ENCODE data around the gene LMBRD2. TPM values are rescaled to one million over a fixed set of nuclear protein-coding genes. Genes with fewer than 3 reads are reported as not detected.

The LMBRD2 gene
- polyA plus RNA-seq, 1 of the 3 experiments (the other 2 are of a cell fraction): 1.6 TPM

GRCh38 chr5:36058776-36059175 is 92.9 kb downstream of the LMBRD2 start (continued):
- TF ChIP-seq RAD21 (IDR thresholded peaks at IDR 0.05; ENCODE audit: low read length) (no peak), FOXM1 (IDR thresholded peaks at IDR 0.05; ENCODE audit: low read depth) (no peak), TEAD4 (IDR thresholded peaks at IDR 0.05; ENCODE audit: borderline replicate concordance, insufficient read depth) (no peak)

- Histone ChIP-seq H3K9me2 (no peaks in the 10 kb centered on the region), H3F3A (replicated peaks; ENCODE audit: insufficient read depth) (no peaks in the 10 kb centered on the region), H3K36me3 (replicated peaks in 1 of 2; ENCODE audit: control insufficient read depth in 1 of 2, insufficient read depth in 2 of 2, low read length in 1 of 2) (no peaks in the 10 kb centered on the region), H3K27ac (ENCODE audit: low read depth in 2 of 2, low read length in 1 of 2) (no peak overlapping the region), H3K27me3 (ENCODE audit: insufficient read depth) (no peaks in the 10 kb centered on the region; the same call in 1 of the 2 replicates), H2AFZ (ENCODE audit: low read depth) (no peak overlapping the region), H4K20me1 (ENCODE audit: insufficient read depth) (no peaks in the 10 kb centered on the region), H3K4me3 (ENCODE audit: low read depth in 2 of 2, low read length in 1 of 2) (no peak overlapping the region), H3K9me3 (no peaks in the 10 kb centered on the region), H3K9ac (no peak overlapping the region), H3K79me2 (ENCODE audit: insufficient read depth) (no peaks in the 10 kb centered on the region), H3K4me2 (no peak overlapping the region), H3K4me1 (ENCODE audit: control insufficient read depth in 1 of 2, insufficient read depth in 2 of 2, low read depth in 1 of 2, low read length in 1 of 2) (peaks cover 0 to 9% of the 10 kb centered on the region in 2 experiments; a peak in 2 of 4 replicates)
- no peak for TF ChIP-seq RFX5 (IDR thresholded peaks at IDR 0.05; ENCODE audit: low read length)
- TF ChIP-seq IRF3 (IDR thresholded peaks at IDR 0.05; ENCODE audit: low read depth, low read length): no peak
- TF ChIP-seq SIN3A (IDR thresholded peaks at IDR 0.05; ENCODE audit: borderline replicate concordance, low read depth, low read length): no peak
- TF ChIP-seq CTCF (IDR thresholded peaks at IDR 0.05): no peak
- TF ChIP-seq SMC3 (IDR thresholded peaks at IDR 0.05; ENCODE audit: low read depth, low read length): no peak
- TF ChIP-seq TCF12 (IDR thresholded peaks at IDR 0.05): no peak
- no peak for TF ChIP-seq JUND (IDR thresholded peaks at IDR 0.05)
- no peak for TF ChIP-seq FOXM1 (IDR thresholded peaks at IDR 0.05; ENCODE audit: low read depth)
- no peak for TF ChIP-seq NFIC (IDR thresholded peaks at IDR 0.05; ENCODE audit: borderline replicate concordance)
- TF ChIP-seq GATA2 (CRISPR knock-in tag; IDR thresholded peaks at IDR 0.05): no peak
- no peak for TF ChIP-seq ZBTB33 (IDR thresholded peaks at IDR 0.05; ENCODE audit: borderline replicate concordance, low read depth)
- no peak for TF ChIP-seq MEF2A (IDR thresholded peaks at IDR 0.05; ENCODE audit: borderline replicate concordance, low read depth)
- no peak for TF ChIP-seq CHD2 (IDR thresholded peaks at IDR 0.05; ENCODE audit: low read length, partially characterized antibody)
- no peak for DNase-seq
- WGBS (ENCODE audit: low lambda C conversion rate): 33% methylated on average over 2 of the region's 2 CpGs
- ChIA-PET POLR2A (no interaction called here), CTCF (interaction anchor here (0.9 to 1.0 kb wide), 2 partner anchors 16 to 22 kb away, joined by 3 read pairs; no protein-coding TSS in a partner anchor)
Observed at GRCh38 chr5:36057386-36057785, 94.3 kb downstream of the LMBRD2 start.

All from SK-N-SH (cell line).